ENCODE data around the gene CCDC192.

- no peak for TF ChIP-seq EP300 (IDR thresholded peaks at IDR 0.05)
- TF ChIP-seq, protein P1, sequence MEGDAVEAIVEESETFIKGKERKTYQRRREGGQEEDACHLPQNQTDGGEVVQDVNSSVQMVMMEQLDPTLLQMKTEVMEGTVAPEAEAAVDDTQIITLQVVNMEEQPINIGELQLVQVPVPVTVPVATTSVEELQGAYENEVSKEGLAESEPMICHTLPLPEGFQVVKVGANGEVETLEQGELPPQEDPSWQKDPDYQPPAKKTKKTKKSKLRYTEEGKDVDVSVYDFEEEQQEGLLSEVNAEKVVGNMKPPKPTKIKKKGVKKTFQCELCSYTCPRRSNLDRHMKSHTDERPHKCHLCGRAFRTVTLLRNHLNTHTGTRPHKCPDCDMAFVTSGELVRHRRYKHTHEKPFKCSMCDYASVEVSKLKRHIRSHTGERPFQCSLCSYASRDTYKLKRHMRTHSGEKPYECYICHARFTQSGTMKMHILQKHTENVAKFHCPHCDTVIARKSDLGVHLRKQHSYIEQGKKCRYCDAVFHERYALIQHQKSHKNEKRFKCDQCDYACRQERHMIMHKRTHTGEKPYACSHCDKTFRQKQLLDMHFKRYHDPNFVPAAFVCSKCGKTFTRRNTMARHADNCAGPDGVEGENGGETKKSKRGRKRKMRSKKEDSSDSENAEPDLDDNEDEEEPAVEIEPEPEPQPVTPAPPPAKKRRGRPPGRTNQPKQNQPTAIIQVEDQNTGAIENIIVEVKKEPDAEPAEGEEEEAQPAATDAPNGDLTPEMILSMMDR (IDR thresholded peaks at IDR 0.05), result no peak
- TF ChIP-seq ZNF302 (CRISPR knock-in tag; IDR thresholded peaks at IDR 0.05), result no peak
- no peak for TF ChIP-seq USF2 (IDR thresholded peaks at IDR 0.05)
- TF ChIP-seq POLR2A (IDR thresholded peaks at IDR 0.05; ENCODE audit: low read length), result no peak
- no peak for TF ChIP-seq CBX2 (IDR thresholded peaks at IDR 0.05; ENCODE audit: borderline replicate concordance, low read depth)
- no peak for TF ChIP-seq FOSL2 (IDR thresholded peaks at IDR 0.05)
- TF ChIP-seq FOSL2 (CRISPR knock-in tag; IDR thresholded peaks at IDR 0.05), result no peak
- TF ChIP-seq CHD4 (IDR thresholded peaks at IDR 0.05; ENCODE audit: borderline replicate concordance), result no peak
- no peak for TF ChIP-seq MYC (IDR thresholded peaks at IDR 0.05; ENCODE audit: borderline replicate concordance, low read length)
- no peak for TF ChIP-seq SREBF2 (IDR thresholded peaks at IDR 0.05)
- no peak for TF ChIP-seq ELK1 (IDR thresholded peaks at IDR 0.05; ENCODE audit: low read depth, low read length)
- TF ChIP-seq RFX5 (IDR thresholded peaks at IDR 0.05), result no peak
- TF ChIP-seq MAFK (IDR thresholded peaks at IDR 0.05; ENCODE audit: partially characterized antibody), result no peak
These were observed 284.4 kb downstream of the CCDC192 start for GRCh38 chr5:127987354-127988145.
